Measurements from ENCODE around the gene ANKRD16. TPM values are rescaled to one million over a fixed set of nuclear protein-coding genes. Genes with fewer than 3 reads are reported as not detected.

ANKRD16 gene
- total RNA-seq, 1 donor from 2014 or later, result 9.2 TPM

DNA sequence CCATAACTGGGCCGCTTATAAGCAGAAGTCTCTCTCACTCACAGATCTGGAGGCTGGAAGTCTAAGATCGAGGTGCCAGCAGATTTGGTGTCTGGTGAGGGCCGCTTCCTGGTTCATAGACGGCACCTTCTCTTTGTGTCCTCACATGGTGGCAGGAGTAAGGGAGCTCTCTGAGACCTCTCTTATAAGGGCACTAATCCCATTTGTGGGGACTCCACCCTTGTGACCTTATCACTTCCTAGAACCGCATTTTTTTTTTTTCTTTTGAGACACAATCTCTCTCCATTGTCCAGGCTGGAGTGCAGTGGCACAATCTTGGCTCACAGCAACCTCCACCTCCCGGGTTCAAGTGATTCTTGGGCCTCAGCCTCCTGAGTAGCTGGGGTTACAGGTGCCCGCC lies 8.5 kb upstream of the ANKRD16 start:
- Mint-ChIP-seq H3K4me1 (peaks cover 37% of the 10 kb centered on the region), H3K9me3 (no peaks in the 10 kb centered on the region), H3K27me3 (no peaks in the 10 kb centered on the region), H3K36me3 (ENCODE audit: low read depth) (peaks cover 42% of the 10 kb centered on the region), H3K4me3 (no peak overlapping the region), H3K27ac (no peak overlapping the region)
- no peak for ATAC-seq (ENCODE audit: low read depth)
- TF ChIP-seq, protein P1, sequence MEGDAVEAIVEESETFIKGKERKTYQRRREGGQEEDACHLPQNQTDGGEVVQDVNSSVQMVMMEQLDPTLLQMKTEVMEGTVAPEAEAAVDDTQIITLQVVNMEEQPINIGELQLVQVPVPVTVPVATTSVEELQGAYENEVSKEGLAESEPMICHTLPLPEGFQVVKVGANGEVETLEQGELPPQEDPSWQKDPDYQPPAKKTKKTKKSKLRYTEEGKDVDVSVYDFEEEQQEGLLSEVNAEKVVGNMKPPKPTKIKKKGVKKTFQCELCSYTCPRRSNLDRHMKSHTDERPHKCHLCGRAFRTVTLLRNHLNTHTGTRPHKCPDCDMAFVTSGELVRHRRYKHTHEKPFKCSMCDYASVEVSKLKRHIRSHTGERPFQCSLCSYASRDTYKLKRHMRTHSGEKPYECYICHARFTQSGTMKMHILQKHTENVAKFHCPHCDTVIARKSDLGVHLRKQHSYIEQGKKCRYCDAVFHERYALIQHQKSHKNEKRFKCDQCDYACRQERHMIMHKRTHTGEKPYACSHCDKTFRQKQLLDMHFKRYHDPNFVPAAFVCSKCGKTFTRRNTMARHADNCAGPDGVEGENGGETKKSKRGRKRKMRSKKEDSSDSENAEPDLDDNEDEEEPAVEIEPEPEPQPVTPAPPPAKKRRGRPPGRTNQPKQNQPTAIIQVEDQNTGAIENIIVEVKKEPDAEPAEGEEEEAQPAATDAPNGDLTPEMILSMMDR (IDR thresholded peaks at IDR 0.05), result no peak
- CTCF ChIA-PET, result no interaction called here
- DNase-seq, result no peak
- POLR2A ChIA-PET, result interaction anchor here (0.6 kb wide), 1 partner anchor 275 kb away, joined by 3 read pairs; no protein-coding TSS in a partner anchor
- intact Hi-C loops (cut with micrococcal nuclease), result no loop called here

DNA sequence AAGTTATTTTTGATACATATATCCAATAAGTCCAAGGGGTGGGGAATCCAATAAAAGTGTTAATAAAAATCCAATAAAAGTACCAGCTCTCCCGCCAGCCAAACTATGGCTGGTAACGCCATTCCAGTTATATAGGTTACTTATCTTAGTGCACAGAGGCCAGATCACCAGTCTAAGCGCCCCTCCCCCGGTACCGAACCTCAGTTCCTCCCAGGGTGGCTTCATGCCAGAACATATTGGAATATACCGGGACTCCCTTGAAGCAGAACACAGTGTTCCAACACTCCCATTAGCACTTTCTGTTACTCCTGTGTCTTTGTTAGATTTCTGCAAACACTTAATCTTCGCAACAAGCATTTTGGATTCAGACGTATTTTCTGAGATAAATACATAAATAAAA lies 7.8 kb upstream of the ANKRD16 start:
- POLR2A ChIA-PET, result interaction anchor here (0.6 kb wide), 1 partner anchor 275 kb away, joined by 3 read pairs; no protein-coding TSS in a partner anchor
- no peaks in the 10 kb centered on the region for H3K27me3 Mint-ChIP-seq
- DNase-seq (no peak), ATAC-seq (ENCODE audit: low read depth) (no peak)
- peak overlapping the region; percentile 18 for H3K27ac Mint-ChIP-seq
- intact Hi-C loops (cut with micrococcal nuclease), result no loop called here
- peaks cover 41% of the 10 kb centered on the region for H3K4me1 Mint-ChIP-seq
- H3K36me3 Mint-ChIP-seq (ENCODE audit: low read depth), result peaks cover 44% of the 10 kb centered on the region
- no peak overlapping the region for H3K4me3 Mint-ChIP-seq
- CTCF ChIA-PET, result no interaction called here
- no peaks in the 10 kb centered on the region for H3K9me3 Mint-ChIP-seq
- TF ChIP-seq, protein P1 (IDR thresholded peaks at IDR 0.05), result no peak

DNA sequence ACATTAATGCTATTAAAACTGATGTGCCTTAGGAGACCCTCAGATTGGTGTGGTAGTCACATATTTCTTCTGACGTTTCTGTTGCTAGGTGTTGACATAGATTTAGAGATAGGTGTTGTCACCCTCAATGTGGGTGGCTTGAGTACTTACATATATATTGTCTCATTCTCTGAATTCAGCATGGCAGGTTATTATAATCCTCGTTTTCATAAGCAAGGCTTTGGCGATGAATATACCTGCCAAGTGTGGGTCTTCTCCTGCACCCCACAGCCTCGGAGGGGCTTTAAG lies 7.3 kb upstream of the ANKRD16 start:
- Mint-ChIP-seq H3K36me3 (ENCODE audit: low read depth) (peaks cover 48% of the 10 kb centered on the region), H3K27ac (no peak overlapping the region), H3K9me3 (no peaks in the 10 kb centered on the region), H3K4me1 (peaks cover 46% of the 10 kb centered on the region), H3K4me3 (no peak overlapping the region), H3K27me3 (no peaks in the 10 kb centered on the region)
- TF ChIP-seq, protein P1 (IDR thresholded peaks at IDR 0.05), result no peak
- intact Hi-C loops (cut with micrococcal nuclease), result no loop called here
- ChIA-PET POLR2A (no interaction called here), CTCF (no interaction called here)
- ATAC-seq (ENCODE audit: low read depth) (no peak), DNase-seq (no peak)

DNA sequence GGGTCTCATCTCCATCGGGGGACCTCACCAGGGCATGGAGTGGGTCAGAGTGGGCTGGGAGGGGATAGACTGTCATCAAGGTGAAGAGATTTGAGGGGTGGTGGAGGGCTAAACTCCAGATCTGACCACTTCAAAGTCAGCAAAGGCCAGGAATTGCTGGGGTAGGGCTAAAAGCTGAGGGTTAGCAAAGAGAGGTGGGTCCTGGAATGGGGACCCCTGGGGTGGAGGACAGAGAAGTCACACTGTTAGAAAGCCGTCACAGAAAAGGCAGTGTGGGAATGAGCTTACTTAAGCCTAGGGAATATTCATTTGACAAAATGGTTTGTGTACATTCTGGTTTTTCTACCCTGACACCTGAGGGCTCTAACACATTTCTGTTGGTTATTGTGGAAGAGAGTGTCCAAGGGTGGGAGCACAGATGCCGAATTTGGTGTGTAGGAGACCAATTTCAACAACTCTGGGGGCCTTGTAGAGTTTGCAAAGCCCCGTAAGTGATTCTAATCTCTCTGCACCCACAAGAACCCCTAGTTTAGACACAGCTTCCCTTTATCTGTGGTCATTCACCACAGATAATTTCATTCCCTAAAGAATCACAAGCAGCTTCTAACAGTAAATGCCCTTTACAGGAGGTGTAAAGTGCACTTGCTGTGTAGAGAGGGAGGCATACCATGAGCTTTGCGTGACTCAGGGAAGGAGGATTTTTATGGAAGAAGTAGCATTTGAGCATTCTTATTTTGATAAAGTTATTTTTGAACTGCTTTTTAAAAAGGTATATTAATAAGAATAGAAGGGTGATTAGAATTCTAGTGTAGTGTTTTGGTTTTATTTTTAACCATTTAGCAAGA lies 6.7 kb upstream of the ANKRD16 start:
- peak overlapping the region; percentile 90 for H3K27ac Mint-ChIP-seq
- peaks cover 52% of the 10 kb centered on the region for H3K4me1 Mint-ChIP-seq
- ChIA-PET POLR2A (no interaction called here), CTCF (interaction anchor here (1.5 kb wide), 1 partner anchor 83 kb away, joined by 3 read pairs; the partner anchor contains the start of gene GDI2)
- ATAC-seq (ENCODE audit: low read depth), result peak; percentile 14
- H3K9me3 Mint-ChIP-seq, result no peaks in the 10 kb centered on the region
- H3K27me3 Mint-ChIP-seq, result no peaks in the 10 kb centered on the region
- peak overlapping the region; percentile 73 for H3K4me3 Mint-ChIP-seq
- DNase-seq, result no peak
- intact Hi-C loops (cut with micrococcal nuclease), result no loop called here
- peaks cover 48% of the 10 kb centered on the region for H3K36me3 Mint-ChIP-seq (ENCODE audit: low read depth)
- TF ChIP-seq, protein P1 (IDR thresholded peaks at IDR 0.05), result no peak

DNA sequence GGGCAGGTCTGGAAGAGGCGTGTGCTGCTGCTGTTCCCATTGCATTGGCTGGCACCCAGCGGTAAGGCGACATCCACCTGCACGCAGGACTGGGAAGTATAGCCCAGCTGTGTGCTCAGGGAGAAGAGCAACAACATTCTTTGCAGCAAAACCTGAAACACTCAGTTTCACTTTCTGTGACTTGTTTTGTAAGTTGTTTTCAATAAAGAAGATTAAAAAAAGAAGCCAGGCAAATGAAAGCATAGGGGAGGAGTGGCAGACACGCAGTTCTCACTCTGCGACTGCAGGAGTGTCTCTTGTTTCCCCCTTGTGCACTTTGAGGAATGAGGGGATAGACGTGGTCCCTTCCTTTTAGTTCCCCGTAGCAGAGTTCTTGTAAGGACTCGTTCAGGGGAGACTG lies 6.1 kb upstream of the ANKRD16 start:
- no peak for DNase-seq
- peaks cover 58% of the 10 kb centered on the region for H3K4me1 Mint-ChIP-seq

More for the DNA sequence above, 6.1 kb upstream of the ANKRD16 start:
- Mint-ChIP-seq H3K27ac (peak overlapping the region; percentile 90), H3K36me3 (ENCODE audit: low read depth) (peaks cover 48% of the 10 kb centered on the region), H3K9me3 (no peaks in the 10 kb centered on the region), H3K27me3 (no peaks in the 10 kb centered on the region), H3K4me3 (peak overlapping the region; percentile 73)
- POLR2A ChIA-PET, result no interaction called here
- CTCF ChIA-PET, result interaction anchor here (1.5 kb wide), 1 partner anchor 82 kb away, joined by 3 read pairs; the partner anchor contains the start of gene GDI2
- intact Hi-C loops (cut with micrococcal nuclease), result no loop called here
- TF ChIP-seq, protein P1 (IDR thresholded peaks at IDR 0.05), result no peak
- peak; percentile 47 for ATAC-seq (ENCODE audit: low read depth)

Measured in activated B cell treated with CpG ODN at 0.5 μM for 24 hours (primary cell).